A549 treated with AZD2906 at 1 μM for 4 hours (cell line): ENCODE results near the gene MAP3K10. TPM values are rescaled to one million over a fixed set of nuclear protein-coding genes. Genes with fewer than 3 reads are reported as not detected.

ENCODE experiments used
- total RNA-seq: library from RNA; stranded (reverse); fragments of 200-300 nt; extraction: Qiagen RNA extraction; gene quantifications from 5 replicates; pipeline ENCODE4 v1.2.3, GENCODE V29; 2022

Gene MAP3K10
- total RNA-seq = 12.7 to 16.7 TPM (median 14.6 TPM) in 5 replicates

DNA sequence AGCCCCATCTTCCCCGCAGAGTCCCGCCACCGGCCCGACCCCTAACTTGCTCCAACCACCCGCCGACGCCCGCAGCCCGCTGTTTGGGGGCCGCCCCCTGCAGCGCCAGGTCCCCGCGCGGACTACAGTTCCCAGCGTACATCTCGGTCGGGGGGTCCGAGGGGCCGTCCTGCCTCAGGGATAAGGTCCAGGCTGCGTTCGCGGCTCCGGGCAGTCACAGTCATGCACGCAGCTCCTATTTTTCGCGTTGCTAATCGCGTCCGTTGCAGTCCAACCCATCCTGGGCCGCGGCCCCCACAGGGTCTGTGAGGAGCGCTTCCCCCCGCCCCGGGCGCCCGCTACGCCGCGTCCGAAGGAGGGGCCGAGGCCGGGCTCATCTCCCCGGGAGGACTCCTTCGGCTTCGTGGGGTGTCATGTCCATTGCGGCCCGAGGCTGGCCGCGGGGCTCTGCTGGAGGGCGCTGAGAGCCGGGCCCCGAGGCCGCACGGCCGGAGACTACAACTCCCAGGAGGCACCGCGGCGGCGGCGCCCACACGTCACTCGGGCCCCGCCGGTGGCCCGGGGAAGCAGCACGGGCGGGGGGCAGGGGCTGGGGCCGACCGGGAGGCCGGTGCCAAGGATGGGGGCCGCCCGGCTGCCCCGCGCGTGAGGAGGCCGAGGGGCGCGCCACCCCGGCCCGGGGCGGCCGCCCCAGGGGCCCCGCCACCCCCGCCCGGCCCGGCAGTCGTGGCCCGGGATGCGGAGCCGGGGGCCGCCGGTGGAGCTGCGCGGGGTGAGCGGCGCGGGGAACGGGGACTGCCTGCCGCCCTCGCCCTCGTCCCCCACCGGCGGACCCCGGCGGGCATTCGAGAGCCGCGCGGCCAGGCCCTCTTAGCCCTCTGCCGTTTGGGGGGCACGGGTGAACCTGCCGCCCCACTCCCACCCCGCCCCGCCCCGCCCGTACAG is at the start of gene MAP3K10:
Gene MAP3K10, plus strand, starts transcription at position 536 of the 945 bp plus-strand sequence. CDS start 606 bp downstream, outside the sequence.

DNA sequence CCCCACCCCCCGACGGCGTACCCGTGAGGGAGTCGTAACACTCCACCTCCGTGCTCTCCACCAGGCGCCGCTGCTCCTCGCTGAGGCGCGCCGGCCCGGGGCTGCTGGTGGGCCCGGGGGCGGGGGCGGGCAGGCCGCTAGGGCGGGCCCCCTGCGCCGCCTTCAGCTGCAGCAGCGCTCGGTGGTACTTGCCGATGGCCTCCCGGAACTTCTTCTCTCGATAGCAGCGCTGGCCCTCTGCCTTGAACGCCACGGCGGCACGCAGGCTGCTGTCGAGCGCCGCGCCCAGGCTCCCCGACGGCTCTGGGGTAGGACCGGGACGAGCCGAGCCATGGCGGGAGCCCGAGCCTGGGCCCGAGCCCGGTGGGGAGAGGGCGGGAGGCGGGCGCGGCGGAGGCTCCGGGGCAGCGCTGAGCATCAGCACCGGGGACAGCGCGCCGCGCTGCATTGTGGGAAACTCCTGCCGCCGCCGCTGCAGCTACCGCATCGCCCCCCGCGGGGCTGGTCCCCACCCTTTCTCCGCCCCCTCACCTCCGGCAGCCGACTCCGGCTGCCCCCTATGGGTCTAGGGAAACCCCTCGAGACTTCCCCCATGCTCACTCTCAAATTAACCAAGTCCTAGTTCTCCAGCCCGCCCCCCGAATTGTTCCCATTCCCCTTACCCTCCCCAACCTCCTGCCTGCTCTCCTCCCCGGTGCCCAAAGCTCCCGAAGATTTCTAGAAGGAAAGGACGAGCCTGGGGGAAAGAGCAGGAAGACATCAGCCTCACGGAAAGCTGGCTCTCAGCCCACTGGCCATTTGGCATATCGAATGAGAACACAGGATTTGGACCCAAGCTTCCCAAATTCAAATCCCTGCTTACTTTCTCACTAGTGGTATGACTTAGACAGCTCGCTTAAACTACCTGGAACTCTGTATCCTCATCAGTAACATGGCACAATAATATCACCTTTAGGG is 27.0 kb downstream of the MAP3K10 start, which contains the start of gene TTC9B:
Gene TTC9B, minus strand, starts transcription at position 451 of the 957 bp plus-strand sequence. Its CDS starts 3 bp downstream, at position 448.

Other genes with a start within 250 kb of the MAP3K10 start
- gene PSMC4, start 220.3 kb upstream of the MAP3K10 start, total RNA-seq = 259 to 297 TPM (median 277 TPM) in 5 replicates
- 2.0 to 2.3 TPM (median 2.2 TPM) in 5 replicates for gene ZNF546, start 194.4 kb upstream of the MAP3K10 start, total RNA-seq
- 5.2 to 6.8 TPM (median 6.0 TPM) in 5 replicates for gene ZNF780B, start 135.2 kb upstream of the MAP3K10 start, total RNA-seq
- gene ZNF780A, start 100.5 kb upstream of the MAP3K10 start, total RNA-seq = 25.1 to 29.9 TPM (median 27.8 TPM) in 5 replicates
- gene TTC9B, start 27.0 kb downstream of the MAP3K10 start, total RNA-seq = 0.20 to 0.61 TPM (median 0.49 TPM) in 5 replicates
- gene CCNP, start 35.3 kb downstream of the MAP3K10 start, total RNA-seq = 0.09 to 0.52 TPM (median 0.29 TPM) in 5 replicates
- gene AKT2, start 93.9 kb downstream of the MAP3K10 start, total RNA-seq = 121 to 176 TPM (median 170 TPM) in 5 replicates
- gene C19orf47, start 157.0 kb downstream of the MAP3K10 start, total RNA-seq = 23.6 to 32.3 TPM (median 31.8 TPM) in 5 replicates
- gene PLD3, start 157.3 kb downstream of the MAP3K10 start, total RNA-seq = 264 to 282 TPM (median 273 TPM) in 5 replicates
- 0.28 to 0.43 TPM (median 0.33 TPM) in 5 replicates for gene HIPK4, start 198.8 kb downstream of the MAP3K10 start, total RNA-seq
- gene PRX, start 222.0 kb downstream of the MAP3K10 start, total RNA-seq = 1.1 to 1.8 TPM (median 1.3 TPM) in 5 replicates
- 24.6 to 40.8 TPM (median 30.7 TPM) in 5 replicates for gene SERTAD1, start 234.6 kb downstream of the MAP3K10 start, total RNA-seq